Daoy (cell line): ENCODE data around the gene PGM2L1. TPM values are rescaled to one million over a fixed set of nuclear protein-coding genes. Genes with fewer than 3 reads are reported as not detected.
"Not testable (repeated sequence)": the region's sequence is repeated elsewhere in the genome, so short reads cannot be mapped to it uniquely, and the experiment has no call there.

Experiments used
- DNase-seq: peaks from one replicate; pipeline ENCODE4 v3.0.0-alpha.2; 2015; ENCODE audit warnings: low read depth
- total RNA-seq: library from RNA; depleted of rRNA; stranded (reverse); fragments of >200 nt; shearing (Covaris generic); gene quantifications from 2 replicates; pipeline ENCODE4 v1.2.3, GENCODE V29; 2014

Gene PGM2L1
- total RNA-seq, 1 experiment from 2014 or later: 8.1 TPM

GRCh38 chr11:74338963-74339362 is 59.3 kb downstream of the PGM2L1 start:
- DNase-seq: no peak

GRCh38 chr11:74333193-74333592 is 65.0 kb downstream of the PGM2L1 start:
- DNase-seq: no peak

GRCh38 chr11:74332291-74332690 is 65.9 kb downstream of the PGM2L1 start:
- DNase-seq: no peak

GRCh38 chr11:74331000-74331399 is 67.2 kb downstream of the PGM2L1 start:
- not testable (repeated sequence) for DNase-seq

- peak; percentile 23 for DNase-seq
Observed at GRCh38 chr11:74330075-74330858, 68.0 kb downstream of the PGM2L1 start.

- DNase-seq: no peak
Observed at GRCh38 chr11:74327076-74327475, 71.2 kb downstream of the PGM2L1 start.

- no peak for DNase-seq
Observed at GRCh38 chr11:74326665-74327064, 71.6 kb downstream of the PGM2L1 start.

- DNase-seq: peak; percentile 46
Observed at GRCh38 chr11:74325649-74326645, 72.3 kb downstream of the PGM2L1 start.

GRCh38 chr11:74322667-74323066 is 75.6 kb downstream of the PGM2L1 start:
- DNase-seq: no peak

- peak; percentile 47 for DNase-seq
Observed at GRCh38 chr11:74321487-74322188, 76.6 kb downstream of the PGM2L1 start.

GRCh38 chr11:74320538-74320937 is 77.7 kb downstream of the PGM2L1 start:
- no peak for DNase-seq

- peak; percentile 83 for DNase-seq
Observed at GRCh38 chr11:74319139-74319816, 79.0 kb downstream of the PGM2L1 start.

GRCh38 chr11:74318241-74318932 is 79.8 kb downstream of the PGM2L1 start:
- DNase-seq: peak; percentile 17

GRCh38 chr11:74316772-74317505 is 81.3 kb downstream of the PGM2L1 start:
- no peak for DNase-seq

- no peak for DNase-seq
Observed at GRCh38 chr11:74312326-74312725, 85.9 kb downstream of the PGM2L1 start.

- DNase-seq: peak; percentile 73
Observed at GRCh38 chr11:74311352-74311926, 86.8 kb downstream of the PGM2L1 start, which contains the start of gene P4HA3. TSS of gene P4HA3 (minus strand) at chr11:74311640. CDS start at chr11:74311611, 29 bp downstream.

GRCh38 chr11:74310857-74311256 is 87.4 kb downstream of the PGM2L1 start:
- DNase-seq: no peak

- DNase-seq: no peak
Observed at GRCh38 chr11:74307434-74307833, 90.8 kb downstream of the PGM2L1 start.

GRCh38 chr11:74306435-74307175 is 91.6 kb downstream of the PGM2L1 start:
- DNase-seq: no peak
